ENCODE results near the gene CNDP2.

DNA sequence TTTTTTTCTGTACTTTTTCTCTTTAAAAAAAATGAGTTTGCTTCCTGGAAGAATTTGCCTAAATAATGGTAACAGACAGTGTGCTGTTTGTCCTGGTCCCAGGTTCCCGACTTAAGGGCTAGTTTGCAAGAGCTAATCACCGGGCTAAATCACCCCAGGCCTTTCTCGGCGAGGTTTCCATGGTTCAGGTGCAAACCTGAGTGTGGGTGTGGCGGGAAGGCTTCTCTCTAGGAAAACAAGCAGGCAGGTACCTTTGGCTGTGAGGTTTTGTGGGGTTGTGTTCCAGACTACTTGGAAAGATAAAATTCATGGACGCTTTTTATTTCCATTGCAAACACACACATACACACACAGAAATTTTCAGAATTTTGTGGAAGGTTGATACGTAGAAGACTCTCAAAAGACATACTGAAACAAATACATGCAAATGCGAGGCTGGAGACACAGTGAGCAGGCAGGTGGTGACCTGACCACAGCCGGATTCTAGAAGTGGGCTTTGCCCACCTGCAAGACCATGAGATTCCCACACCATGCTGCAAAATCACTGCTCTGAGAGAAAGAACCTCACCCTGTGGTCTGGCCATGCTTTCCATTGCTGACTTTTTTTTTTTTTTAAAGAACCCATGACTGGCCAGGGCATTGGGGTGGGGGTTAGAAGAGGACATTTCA, 39.0 kb downstream of the CNDP2 start:
- TF ChIP-seq ARNTL (CRISPR knock-in tag; IDR thresholded peaks at IDR 0.05; ENCODE audit: borderline replicate concordance, low read depth), result no peak
- TF ChIP-seq ZC3H10 (CRISPR knock-in tag; IDR thresholded peaks at IDR 0.05), result no peak
- no peak for TF ChIP-seq ESRRG (CRISPR knock-in tag; IDR thresholded peaks at IDR 0.05)
- TF ChIP-seq OSR1 (CRISPR knock-in tag; IDR thresholded peaks at IDR 0.05), result no peak
- TF ChIP-seq ZNF565 (CRISPR knock-in tag; conservative IDR thresholded peaks at IDR 0.05; ENCODE audit: low read depth), result no peak

Data from SK-N-SH treated with all-trans-retinoic acid at 6 μM for 48 hours (cell line).